ENCODE measurements around the gene SLC66A3. TPM values are rescaled to one million over a fixed set of nuclear protein-coding genes. Genes with fewer than 3 reads are reported as not detected.

The SLC66A3 gene
- total RNA-seq, 1 donor from 2014 or later: 14.3 TPM

DNA sequence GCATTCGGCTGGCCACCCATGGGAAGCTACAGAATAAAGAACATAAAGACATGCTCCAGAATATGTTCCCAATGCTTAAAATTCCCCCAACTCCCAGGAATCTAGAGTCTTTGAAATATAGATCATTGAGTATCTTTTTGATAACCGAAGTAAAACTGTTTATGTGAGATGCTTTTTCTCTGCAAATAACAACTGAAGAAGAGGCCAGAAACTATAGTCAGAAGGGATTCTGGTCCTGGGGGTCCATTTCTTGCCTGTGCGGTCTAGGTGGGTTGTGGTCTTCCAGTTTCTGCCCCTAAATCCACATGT lies 30.6 kb upstream of the SLC66A3 start:
- no peak for FAIRE-seq
- Histone ChIP-seq H3K36me3 (ENCODE audit: insufficient read depth, low read length) (no peaks in the 10 kb centered on the region), H3K4me3 (ENCODE audit: insufficient read depth, low read depth, low read length) (no peak overlapping the region), H3K79me2 (ENCODE audit: insufficient read depth, low read length) (no peaks in the 10 kb centered on the region), H3K4me1 (ENCODE audit: insufficient read depth, low read length) (peaks cover 17% of the 10 kb centered on the region), H3K4me2 (ENCODE audit: low read length) (no peak overlapping the region), H3K27me3 (ENCODE audit: insufficient read depth, low read length) (no peaks in the 10 kb centered on the region), H3K9me3 (ENCODE audit: insufficient read depth, low read depth, low read length) (no peaks in the 10 kb centered on the region), H4K20me1 (ENCODE audit: insufficient read depth, low read length) (no peaks in the 10 kb centered on the region), H2AFZ (ENCODE audit: low read depth, low read length) (no peak overlapping the region), H3K9ac (ENCODE audit: low read length) (no peak overlapping the region), H3K27ac (ENCODE audit: low read depth, low read length) (no peak overlapping the region)
- peaks cover 14% of the 10 kb centered on the region for H3K27me3 Mint-ChIP-seq (ENCODE audit: low read depth, unreplicated experiment)
- H3K36me3 Mint-ChIP-seq (ENCODE audit: low read depth, unreplicated experiment): no peaks in the 10 kb centered on the region
- peaks cover 15% of the 10 kb centered on the region for H3K4me1 Mint-ChIP-seq (ENCODE audit: low read depth, unreplicated experiment)
- no peaks in the 10 kb centered on the region for H3K9me3 Mint-ChIP-seq (ENCODE audit: unreplicated experiment)
- no peak for DNase-seq (ENCODE audit: low read depth)
- no peak overlapping the region for H3K27ac Mint-ChIP-seq (ENCODE audit: unreplicated experiment)
- no peak overlapping the region for H3K4me3 Mint-ChIP-seq (ENCODE audit: unreplicated experiment)
- TF ChIP-seq EZH2 (IDR thresholded peaks at IDR 0.05; ENCODE audit: insufficient read depth, low read length): no peak
- TF ChIP-seq, protein P1, sequence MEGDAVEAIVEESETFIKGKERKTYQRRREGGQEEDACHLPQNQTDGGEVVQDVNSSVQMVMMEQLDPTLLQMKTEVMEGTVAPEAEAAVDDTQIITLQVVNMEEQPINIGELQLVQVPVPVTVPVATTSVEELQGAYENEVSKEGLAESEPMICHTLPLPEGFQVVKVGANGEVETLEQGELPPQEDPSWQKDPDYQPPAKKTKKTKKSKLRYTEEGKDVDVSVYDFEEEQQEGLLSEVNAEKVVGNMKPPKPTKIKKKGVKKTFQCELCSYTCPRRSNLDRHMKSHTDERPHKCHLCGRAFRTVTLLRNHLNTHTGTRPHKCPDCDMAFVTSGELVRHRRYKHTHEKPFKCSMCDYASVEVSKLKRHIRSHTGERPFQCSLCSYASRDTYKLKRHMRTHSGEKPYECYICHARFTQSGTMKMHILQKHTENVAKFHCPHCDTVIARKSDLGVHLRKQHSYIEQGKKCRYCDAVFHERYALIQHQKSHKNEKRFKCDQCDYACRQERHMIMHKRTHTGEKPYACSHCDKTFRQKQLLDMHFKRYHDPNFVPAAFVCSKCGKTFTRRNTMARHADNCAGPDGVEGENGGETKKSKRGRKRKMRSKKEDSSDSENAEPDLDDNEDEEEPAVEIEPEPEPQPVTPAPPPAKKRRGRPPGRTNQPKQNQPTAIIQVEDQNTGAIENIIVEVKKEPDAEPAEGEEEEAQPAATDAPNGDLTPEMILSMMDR (IDR thresholded peaks at IDR 0.05; ENCODE audit: insufficient read depth, low read depth, low read length): no peak

DNA sequence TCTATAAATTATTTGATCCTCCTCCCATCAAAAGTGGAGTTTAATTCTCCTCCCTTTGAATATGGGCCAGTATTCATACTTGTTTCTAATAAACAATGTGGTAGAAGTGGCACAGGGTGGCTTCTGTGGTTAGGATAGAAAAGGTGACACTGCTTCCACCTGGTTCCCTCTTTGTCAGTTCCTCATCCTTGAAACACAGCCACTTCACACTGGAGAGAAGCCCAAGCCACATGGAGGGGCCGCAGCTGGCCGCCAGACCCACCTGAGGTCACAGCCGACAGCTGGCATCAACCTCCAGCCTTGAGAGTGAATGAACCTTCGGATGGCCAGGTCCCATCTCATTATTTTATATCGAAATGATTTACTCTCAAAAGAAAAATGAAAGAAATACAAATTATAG lies 27.5 kb upstream of the SLC66A3 start:
- Histone ChIP-seq H3K27ac (ENCODE audit: low read depth, low read length) (no peak overlapping the region), H3K4me2 (ENCODE audit: low read length) (no peak overlapping the region), H3K79me2 (ENCODE audit: insufficient read depth, low read length) (no peaks in the 10 kb centered on the region), H3K4me1 (ENCODE audit: insufficient read depth, low read length) (peaks cover 14% of the 10 kb centered on the region), H3K27me3 (ENCODE audit: insufficient read depth, low read length) (no peaks in the 10 kb centered on the region), H3K9me3 (ENCODE audit: insufficient read depth, low read depth, low read length) (no peaks in the 10 kb centered on the region), H2AFZ (ENCODE audit: low read depth, low read length) (no peak overlapping the region), H3K36me3 (ENCODE audit: insufficient read depth, low read length) (no peaks in the 10 kb centered on the region), H3K9ac (ENCODE audit: low read length) (no peak overlapping the region), H4K20me1 (ENCODE audit: insufficient read depth, low read length) (no peaks in the 10 kb centered on the region), H3K4me3 (ENCODE audit: insufficient read depth, low read depth, low read length) (no peak overlapping the region)
- Mint-ChIP-seq H3K27me3 (ENCODE audit: low read depth, unreplicated experiment) (peaks cover 19% of the 10 kb centered on the region), H3K4me3 (ENCODE audit: unreplicated experiment) (no peak overlapping the region), H3K27ac (ENCODE audit: unreplicated experiment) (no peak overlapping the region), H3K9me3 (ENCODE audit: unreplicated experiment) (no peaks in the 10 kb centered on the region), H3K4me1 (ENCODE audit: low read depth, unreplicated experiment) (peaks cover 3% of the 10 kb centered on the region), H3K36me3 (ENCODE audit: low read depth, unreplicated experiment) (no peaks in the 10 kb centered on the region)
- FAIRE-seq (no peak), DNase-seq (ENCODE audit: low read depth) (no peak)
- TF ChIP-seq, protein P1 (IDR thresholded peaks at IDR 0.05; ENCODE audit: insufficient read depth, low read depth, low read length): no peak
- no peak for TF ChIP-seq EZH2 (IDR thresholded peaks at IDR 0.05; ENCODE audit: insufficient read depth, low read length)

DNA sequence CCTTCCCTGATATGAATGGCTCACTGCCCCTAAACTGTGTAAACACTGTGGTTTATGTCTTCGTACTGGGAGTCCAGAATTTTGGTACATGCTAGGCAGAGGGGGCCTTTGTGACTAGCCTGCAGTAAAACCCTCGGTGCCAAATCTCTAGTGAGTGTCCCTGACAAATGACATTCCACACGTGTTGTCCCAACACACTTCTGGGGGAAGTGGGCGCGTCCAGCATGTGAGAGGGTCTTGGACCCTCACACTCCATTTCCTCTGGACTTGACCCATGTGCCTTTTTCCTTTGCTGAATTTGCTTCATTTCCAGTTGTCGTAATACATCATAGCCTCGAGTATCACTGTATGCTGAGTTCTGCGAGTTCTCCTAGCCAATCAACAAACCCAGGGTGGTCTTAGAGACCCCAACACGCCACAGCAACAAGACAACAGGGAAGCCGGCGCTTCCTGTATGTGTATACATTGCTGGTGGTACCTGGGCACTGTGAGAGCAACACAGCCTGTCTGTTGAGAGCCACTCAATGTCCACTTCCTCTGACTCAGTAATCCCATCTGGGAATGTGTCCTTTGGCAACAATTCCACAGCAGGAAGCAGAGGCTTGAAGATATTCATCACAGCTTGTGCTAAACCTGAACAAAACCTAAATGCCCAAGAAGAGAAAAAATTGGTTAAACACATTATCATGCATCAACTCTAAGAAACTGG lies 26.9 kb upstream of the SLC66A3 start:
- no peak overlapping the region for H3K4me3 ChIP-seq (ENCODE audit: insufficient read depth, low read depth, low read length)
- H3K27me3 ChIP-seq (ENCODE audit: insufficient read depth, low read length): no peaks in the 10 kb centered on the region
- no peaks in the 10 kb centered on the region for H3K79me2 ChIP-seq (ENCODE audit: insufficient read depth, low read length)
- H3K9me3 ChIP-seq (ENCODE audit: insufficient read depth, low read depth, low read length): no peaks in the 10 kb centered on the region
- peak; percentile 64 for DNase-seq (ENCODE audit: low read depth)
- H3K9me3 Mint-ChIP-seq (ENCODE audit: unreplicated experiment): no peaks in the 10 kb centered on the region
- peaks cover 15% of the 10 kb centered on the region for H3K27me3 Mint-ChIP-seq (ENCODE audit: low read depth, unreplicated experiment)
- no peaks in the 10 kb centered on the region for H4K20me1 ChIP-seq (ENCODE audit: insufficient read depth, low read length)
- TF ChIP-seq, protein P1 (IDR thresholded peaks at IDR 0.05; ENCODE audit: insufficient read depth, low read depth, low read length): no peak
- no peak for TF ChIP-seq EZH2 (IDR thresholded peaks at IDR 0.05; ENCODE audit: insufficient read depth, low read length)
- no peak overlapping the region for H3K9ac ChIP-seq (ENCODE audit: low read length)
- H3K4me1 Mint-ChIP-seq (ENCODE audit: low read depth, unreplicated experiment): peaks cover 5% of the 10 kb centered on the region
- H3K4me3 Mint-ChIP-seq (ENCODE audit: unreplicated experiment): no peak overlapping the region
- peaks cover 19% of the 10 kb centered on the region for H3K4me1 ChIP-seq (ENCODE audit: insufficient read depth, low read length)
- peak overlapping the region; percentile 34 for H3K4me2 ChIP-seq (ENCODE audit: low read length)
- peak overlapping the region; percentile 8 for H2AFZ ChIP-seq (ENCODE audit: low read depth, low read length)
- H3K27ac ChIP-seq (ENCODE audit: low read depth, low read length): no peak overlapping the region
- no peak for FAIRE-seq
- H3K27ac Mint-ChIP-seq (ENCODE audit: unreplicated experiment): no peak overlapping the region
- H3K36me3 Mint-ChIP-seq (ENCODE audit: low read depth, unreplicated experiment): no peaks in the 10 kb centered on the region
- no peaks in the 10 kb centered on the region for H3K36me3 ChIP-seq (ENCODE audit: insufficient read depth, low read length)

Data from astrocyte (in vitro differentiated cells and primary cell).